Fibroblast of mammary gland (primary cell): ENCODE results near the gene MEPCE.
A peak's percentile ranks its signal among the peaks of the same experiment; 100 is the strongest.

Source experiments
- DNase-seq: peaks from one replicate; pipeline ENCODE4 v3.0.0-alpha.2; 2010; ENCODE audit warnings: low read depth
- H3K4me3 ChIP-seq: 2 replicates; pipeline ENCODE4 v1.5.1; 2011; ENCODE audit warnings: low read depth, mild to moderate bottlenecking, low read length, moderate library complexity; ENCODE audit not compliant: control insufficient read depth
- TF ChIP-seq, protein P1 (sequence below): conservative IDR thresholded peaks from 2 replicates; pipeline ENCODE4 v1.5.1; 2011; ENCODE audit warnings: low read depth, low read length, inconsistent platforms; ENCODE audit not compliant: control insufficient read depth, insufficient read depth

Gene MEPCE

DNA sequence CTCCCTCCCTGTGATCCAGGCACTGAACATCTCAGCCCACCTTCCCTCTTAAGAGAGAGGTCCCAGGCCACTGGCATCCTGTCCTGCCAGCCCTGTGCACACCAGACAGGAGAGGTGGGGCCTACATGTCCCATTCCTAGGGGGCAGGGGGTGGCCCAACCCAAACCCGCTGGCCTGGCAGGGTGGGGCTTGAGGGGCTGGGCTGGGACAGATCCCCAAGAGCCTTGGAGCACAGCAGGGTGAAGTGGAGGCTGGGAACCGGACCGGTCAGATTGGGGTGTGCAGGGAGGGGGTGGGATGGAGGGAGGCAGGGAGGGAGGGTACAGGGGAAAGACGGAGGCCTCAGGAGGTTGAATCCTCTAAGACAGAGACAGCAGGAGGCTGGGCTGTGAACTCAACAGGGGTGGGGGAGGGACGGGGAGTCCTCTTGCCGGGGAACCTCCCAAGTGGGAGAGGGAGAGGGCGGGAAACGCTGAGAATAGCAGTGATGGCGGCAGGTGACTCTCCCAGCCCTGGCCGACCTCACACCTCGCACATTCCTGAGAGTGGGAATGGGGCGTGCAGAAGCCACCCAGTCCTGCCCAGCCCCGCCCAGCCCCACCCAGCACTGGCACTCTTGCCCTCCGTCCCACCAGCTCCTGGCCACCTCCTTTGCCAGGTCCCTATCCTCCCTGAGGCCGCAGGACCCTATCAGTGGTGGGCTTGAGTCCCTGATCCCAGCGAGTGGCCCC is 42.7 kb downstream of the MEPCE start:
- no peak for DNase-seq
- no peak overlapping the region for H3K4me3 ChIP-seq
- TF ChIP-seq, protein P1, sequence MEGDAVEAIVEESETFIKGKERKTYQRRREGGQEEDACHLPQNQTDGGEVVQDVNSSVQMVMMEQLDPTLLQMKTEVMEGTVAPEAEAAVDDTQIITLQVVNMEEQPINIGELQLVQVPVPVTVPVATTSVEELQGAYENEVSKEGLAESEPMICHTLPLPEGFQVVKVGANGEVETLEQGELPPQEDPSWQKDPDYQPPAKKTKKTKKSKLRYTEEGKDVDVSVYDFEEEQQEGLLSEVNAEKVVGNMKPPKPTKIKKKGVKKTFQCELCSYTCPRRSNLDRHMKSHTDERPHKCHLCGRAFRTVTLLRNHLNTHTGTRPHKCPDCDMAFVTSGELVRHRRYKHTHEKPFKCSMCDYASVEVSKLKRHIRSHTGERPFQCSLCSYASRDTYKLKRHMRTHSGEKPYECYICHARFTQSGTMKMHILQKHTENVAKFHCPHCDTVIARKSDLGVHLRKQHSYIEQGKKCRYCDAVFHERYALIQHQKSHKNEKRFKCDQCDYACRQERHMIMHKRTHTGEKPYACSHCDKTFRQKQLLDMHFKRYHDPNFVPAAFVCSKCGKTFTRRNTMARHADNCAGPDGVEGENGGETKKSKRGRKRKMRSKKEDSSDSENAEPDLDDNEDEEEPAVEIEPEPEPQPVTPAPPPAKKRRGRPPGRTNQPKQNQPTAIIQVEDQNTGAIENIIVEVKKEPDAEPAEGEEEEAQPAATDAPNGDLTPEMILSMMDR, result no peak

DNA sequence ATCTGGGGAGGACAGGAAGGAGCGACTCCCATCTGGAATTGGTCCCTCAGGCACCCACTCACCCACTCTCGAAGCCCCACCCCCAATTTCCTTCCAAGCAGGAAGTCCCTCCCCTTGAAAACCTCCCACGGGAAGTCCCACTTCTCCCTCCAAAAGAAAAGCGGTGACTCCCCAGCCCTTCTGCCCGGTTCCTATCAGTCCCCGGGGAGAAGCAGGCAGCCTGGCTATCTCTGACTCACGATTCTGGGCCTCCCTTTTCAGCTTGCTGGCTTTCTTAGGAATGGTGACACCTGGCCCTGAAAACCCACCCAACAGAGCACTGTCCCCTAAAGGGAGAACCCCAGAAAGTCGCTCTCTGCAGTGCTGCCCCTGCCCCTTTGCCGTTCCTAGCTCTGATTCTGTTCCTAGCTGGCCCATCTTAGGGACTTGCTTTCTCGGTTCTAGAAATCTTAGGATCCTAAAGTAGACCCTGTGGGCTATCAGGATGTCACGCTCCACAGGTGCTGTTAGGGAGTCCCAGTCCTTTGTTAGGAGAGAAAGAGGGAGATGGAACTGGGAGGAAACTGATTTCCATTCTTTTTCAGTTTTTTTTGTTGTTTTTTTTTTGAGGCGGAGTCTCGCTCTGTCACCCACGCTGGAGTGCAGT is 43.3 kb downstream of the MEPCE start:
- H3K4me3 ChIP-seq, result no peak overlapping the region
- TF ChIP-seq, protein P1, result no peak
- peak; percentile 67 for DNase-seq

DNA sequence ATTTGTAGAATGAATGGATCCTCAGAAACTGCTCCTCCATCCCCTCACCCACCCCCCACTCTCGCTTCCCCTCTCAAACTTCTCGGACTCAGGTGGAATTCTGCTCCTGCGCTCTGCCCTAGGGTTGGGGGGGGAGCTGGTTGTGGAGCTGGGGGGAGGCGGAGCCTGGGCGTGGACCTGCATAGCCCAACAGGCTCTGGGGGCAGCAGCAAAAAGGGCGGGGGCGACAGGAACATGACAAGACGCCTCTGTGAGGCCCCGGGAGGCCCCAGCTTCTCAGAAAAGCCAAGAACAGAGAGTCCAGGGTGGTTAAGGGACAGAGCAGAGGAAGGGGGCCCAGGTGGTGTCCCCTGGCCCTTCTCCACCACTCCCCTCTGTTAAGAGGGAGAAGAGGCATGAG is 45.9 kb downstream of the MEPCE start:
- TF ChIP-seq, protein P1, result no peak
- no peak for DNase-seq
- peak overlapping the region; percentile 92 for H3K4me3 ChIP-seq

DNA sequence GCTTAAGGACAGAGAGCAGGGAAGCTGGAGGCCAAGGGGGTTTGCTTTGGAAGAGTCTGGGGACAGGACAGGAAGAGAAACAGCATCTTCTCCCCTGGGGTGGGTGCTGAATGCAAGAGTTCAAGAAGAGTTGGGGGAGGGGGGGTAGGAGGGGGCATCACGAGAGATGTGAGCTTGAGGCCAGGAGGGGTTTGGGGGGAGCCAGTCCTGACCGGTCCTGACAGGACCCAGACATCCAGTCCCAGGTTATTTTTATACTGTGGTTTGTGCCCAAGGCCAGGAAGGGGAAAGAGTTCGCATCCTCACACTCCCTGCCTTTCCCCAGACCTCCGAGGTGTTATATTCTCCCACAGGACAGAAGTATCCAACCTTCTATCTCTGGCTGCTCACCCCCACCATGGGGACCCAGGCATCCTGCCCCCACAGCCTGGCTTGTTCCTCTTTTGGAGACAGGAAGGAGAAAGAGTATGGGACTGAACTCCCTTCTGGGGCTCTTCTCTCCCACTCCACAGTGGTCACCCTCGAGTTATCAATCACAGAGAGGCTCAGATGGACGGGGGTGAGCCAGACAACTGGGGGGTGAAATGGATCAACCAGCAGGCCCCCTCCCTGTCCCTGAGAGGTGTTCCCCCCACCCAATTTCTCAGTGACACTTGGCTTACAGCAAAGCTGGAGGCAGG is 46.6 kb downstream of the MEPCE start:
- TF ChIP-seq, protein P1, result no peak
- peak overlapping the region; percentile 92 for H3K4me3 ChIP-seq
- DNase-seq, result no peak

DNA sequence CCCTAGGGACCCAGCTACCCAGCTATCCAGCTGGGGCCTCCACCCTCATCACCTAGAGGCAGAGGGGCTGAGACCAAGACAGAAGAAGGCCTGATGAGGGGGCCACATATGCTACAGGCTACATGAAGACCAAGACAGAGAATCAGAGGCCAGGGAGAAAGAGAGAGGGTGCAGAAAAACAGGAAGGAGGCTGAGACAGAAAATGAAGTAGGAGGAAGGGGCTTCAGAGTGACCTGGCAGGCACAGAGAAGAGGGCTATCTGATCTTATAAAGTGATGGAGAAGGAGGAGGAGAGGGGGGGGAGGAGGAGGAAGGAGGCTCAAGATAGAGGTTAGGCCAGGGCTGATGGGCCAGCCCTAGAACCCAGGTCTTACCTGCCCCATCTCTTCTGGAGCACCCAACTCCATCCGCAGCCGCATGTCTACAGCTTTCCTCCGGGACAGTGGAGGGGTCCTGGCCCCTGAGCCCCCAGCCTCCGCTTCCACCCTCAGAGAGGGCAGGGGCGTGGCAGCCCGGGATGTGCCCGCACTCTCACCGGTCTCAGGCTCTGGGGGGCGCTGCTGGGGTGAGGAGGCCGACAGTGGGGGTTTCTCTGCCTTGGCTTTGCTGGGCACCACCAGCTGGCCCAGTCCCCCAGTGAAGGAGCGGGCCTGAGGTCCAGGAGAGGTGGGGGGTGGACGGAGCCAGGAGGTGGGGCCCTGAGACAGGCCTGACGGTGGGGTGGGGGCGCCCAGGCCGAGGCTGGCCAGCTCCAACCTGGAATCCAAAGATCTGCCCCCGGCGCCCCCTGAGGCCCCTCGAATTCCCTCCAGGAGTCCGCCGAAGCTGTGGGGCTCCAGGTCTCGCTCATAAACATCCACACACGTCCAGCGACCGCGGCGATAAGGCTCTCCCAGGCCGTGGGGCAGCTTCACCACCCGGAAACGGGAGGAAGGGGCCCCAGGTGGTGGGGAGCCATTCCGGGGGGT is 47.6 kb downstream of the MEPCE start:
- peak overlapping the region; percentile 92 for H3K4me3 ChIP-seq
- DNase-seq, result no peak
- TF ChIP-seq, protein P1, result peak; percentile 39

DNA sequence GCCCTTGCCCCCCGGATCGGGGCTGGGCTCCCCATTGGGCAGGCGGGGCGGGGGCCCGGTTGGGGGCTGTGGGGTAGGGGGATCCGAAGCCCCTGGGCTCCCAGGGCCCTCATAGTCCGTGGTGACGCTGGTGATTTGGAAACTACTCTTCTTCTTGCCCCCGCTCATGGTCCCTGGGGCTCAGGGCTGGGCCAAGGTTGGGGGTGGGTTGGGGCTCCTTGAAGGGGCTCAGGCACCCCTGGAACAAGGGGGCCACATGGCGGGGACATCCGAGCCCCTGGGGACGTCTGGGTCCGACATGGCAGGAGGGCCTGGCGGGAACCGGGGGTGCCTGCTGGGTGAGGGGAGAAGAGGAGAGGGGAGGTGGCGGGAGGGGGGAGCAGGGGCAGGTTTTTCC is 48.2 kb downstream of the MEPCE start:
- TF ChIP-seq, protein P1, result no peak
- no peak for DNase-seq
- H3K4me3 ChIP-seq, result peak overlapping the region; percentile 92
